Esophagus muscularis mucosa (tissue), 3 donors: Measurements from ENCODE around the gene TXK.

Experiments used
- CTCF ChIP-seq, 3 experiments: fragments of 200-600 bp in 2 of 3; fragments of 450-650 bp in 1 of 3; sonication (generic) in 2 of 3; IDR thresholded peaks; one replicate each; pipeline ENCODE4 v1.5.1; 2017 to 2019; ENCODE audit warnings: antibody characterized with exemption in 3 of 3, mild to moderate bottlenecking in 2 of 3, moderate library complexity in 1 of 3
- POLR2A ChIP-seq: fragments of 450-650 bp; IDR thresholded peaks from one replicate; pipeline ENCODE4 v1.6.1; 2017; ENCODE audit warnings: antibody characterized with exemption, moderate library complexity, mild to moderate bottlenecking, low read depth

- no peak for TF ChIP-seq CTCF (IDR thresholded peaks at IDR 0.05)
- no peak for TF ChIP-seq POLR2A
Measured at GRCh38 chr4:48078862-48079655, 55.0 kb downstream of the TXK start.
